GM12874 (cell line): Measurements from ENCODE around the gene CFAP20DC.

ENCODE experiments used
- TF ChIP-seq, protein P1 (sequence below): IDR thresholded peaks from 2 replicates; pipeline ENCODE4 v1.5.1; 2011; ENCODE audit warnings: low read depth, mild to moderate bottlenecking, control low read depth, low read length, moderate library complexity; ENCODE audit not compliant: insufficient read depth

The CFAP20DC gene

DNA sequence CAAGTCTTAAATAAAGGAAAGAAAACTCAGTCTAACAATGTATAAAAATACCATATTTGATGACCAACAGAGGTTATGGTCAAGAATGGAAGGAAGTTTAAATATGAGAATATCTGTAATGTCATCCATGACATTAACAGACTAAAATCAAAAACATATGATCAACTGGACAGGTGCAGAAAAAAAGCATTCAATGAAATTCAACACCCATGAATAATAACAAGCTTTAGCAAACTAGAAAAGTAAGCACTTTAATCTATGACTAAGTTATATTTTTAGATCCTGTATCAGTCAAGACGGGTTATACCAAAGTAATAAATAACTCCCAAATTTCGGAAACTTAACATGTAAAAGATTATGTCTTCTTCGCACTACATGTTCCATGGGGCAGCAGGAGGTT, 61.8 kb downstream of the CFAP20DC start:
- TF ChIP-seq, protein P1, sequence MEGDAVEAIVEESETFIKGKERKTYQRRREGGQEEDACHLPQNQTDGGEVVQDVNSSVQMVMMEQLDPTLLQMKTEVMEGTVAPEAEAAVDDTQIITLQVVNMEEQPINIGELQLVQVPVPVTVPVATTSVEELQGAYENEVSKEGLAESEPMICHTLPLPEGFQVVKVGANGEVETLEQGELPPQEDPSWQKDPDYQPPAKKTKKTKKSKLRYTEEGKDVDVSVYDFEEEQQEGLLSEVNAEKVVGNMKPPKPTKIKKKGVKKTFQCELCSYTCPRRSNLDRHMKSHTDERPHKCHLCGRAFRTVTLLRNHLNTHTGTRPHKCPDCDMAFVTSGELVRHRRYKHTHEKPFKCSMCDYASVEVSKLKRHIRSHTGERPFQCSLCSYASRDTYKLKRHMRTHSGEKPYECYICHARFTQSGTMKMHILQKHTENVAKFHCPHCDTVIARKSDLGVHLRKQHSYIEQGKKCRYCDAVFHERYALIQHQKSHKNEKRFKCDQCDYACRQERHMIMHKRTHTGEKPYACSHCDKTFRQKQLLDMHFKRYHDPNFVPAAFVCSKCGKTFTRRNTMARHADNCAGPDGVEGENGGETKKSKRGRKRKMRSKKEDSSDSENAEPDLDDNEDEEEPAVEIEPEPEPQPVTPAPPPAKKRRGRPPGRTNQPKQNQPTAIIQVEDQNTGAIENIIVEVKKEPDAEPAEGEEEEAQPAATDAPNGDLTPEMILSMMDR, result no peak

DNA sequence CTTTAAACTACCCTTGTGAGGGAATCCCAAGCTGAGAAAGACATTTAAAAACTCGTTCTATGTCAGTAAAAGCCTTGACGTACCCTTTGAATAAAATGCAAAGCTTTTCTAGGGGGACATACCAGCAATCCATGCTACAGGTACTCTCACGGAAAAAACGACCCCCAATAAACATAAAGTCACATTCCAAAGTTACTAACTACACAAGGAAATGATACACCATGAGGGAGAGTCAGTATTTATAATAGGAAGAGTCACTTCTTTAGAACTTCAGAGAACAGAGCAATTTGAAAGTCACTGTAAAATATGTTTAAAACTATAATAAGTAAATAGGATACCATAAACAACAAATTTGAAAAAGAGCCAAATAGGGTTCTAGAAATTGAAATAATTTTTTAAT, 63.2 kb downstream of the CFAP20DC start:
- TF ChIP-seq, protein P1, result no peak

DNA sequence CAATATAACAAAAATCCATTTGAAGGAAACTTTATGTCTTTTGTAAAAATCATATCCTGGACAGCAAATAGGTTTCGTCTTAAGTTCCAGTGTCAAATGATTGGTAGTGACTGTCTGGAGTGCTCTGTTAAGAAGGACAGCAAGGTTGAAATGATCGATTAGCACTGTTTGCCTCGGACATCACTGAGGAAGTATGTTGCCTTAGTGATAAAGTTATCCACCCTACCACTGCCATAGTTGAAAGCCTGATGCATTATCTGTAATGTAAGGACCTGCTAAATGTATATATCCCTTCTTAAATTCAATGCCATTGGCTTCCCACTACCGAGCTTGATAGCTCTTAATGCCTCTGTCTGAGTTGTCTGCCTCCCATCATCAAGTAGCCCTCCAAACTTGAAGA, 70.0 kb downstream of the CFAP20DC start:
- TF ChIP-seq, protein P1, result no peak

DNA sequence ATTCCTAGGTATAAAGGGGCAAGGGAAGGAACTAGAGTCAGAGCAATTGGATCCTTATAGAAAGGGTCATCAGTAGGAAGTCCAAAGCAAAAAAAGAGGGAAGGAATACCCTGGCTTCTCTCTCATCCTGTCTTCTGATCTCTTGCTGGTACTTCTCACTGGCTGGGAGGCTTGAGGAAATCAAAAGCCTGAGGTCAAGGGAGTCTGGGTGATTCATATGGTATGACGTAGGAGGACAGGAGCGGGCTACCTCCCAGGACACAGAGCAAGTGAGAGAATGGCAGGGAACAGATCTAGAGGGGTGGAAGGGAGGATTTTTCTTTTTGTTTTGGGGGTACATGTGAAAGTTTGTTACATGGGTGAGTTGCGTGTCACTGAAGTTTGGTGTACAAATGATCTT, 76.0 kb downstream of the CFAP20DC start:
- TF ChIP-seq, protein P1, result no peak

DNA sequence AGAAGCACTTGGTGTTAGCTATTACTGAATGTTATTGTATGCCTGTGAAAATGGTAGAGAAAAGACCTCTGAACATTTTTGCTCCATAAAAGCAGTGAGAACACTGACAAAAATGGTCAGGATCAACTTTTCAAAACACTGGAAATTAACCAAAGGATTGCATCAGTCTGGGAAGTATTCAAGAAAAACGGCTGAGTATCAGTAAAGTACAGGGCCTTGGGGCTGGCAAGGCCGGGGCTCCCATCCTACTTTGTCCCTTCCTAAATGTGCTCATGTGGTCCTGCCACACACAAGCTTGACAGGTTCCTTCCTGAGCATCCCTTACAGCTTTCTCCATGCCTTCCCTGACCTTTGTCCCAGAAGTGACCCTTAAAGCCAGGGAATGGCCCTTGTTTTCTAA, 84.0 kb downstream of the CFAP20DC start:
- TF ChIP-seq, protein P1, result no peak

DNA sequence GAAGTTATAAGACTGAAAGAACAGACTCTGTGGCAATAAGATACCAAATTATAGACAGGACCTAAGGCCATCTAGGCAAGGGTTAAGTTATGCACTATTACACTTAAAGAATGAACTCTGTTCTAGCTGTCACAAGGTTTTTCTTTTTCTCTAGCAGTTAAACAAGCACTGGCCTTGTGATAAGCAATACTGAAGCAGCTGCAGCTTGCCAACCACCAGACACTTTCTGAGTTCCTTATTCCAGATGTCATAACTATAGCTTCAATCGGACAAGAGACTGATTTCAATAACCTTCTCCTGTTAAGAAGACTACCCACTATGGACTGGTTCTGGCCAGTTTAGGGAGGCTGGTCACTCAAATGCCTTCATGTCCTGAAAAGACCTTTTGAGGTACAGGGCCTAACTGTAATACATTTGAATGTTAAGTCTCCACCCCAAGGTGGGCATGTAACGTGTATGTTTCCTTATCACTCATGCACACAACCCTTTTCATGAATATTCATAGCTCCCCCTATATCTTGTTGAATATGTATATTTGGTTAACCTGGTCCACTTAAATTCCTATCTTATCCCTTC, 85.8 kb downstream of the CFAP20DC start:
- TF ChIP-seq, protein P1, result no peak

DNA sequence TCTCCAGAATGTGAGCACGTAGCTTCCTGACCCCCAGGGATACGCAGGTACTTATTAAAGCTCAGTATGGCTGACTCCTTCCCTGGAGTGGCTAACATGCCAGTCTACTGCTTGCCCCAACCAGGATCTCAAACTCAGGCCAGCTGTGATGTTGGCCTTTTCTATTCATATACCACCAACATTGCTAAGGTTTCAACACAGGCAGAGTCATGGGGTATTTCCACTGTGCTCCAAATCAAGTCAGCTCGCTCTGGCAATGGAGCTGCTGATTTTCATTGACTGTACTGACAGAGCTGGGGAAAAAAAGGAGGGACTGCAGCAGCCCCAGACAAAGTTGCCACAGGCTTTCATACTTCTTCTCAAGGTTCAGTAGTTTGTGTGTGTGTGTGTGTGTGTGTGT, 87.0 kb downstream of the CFAP20DC start:
- TF ChIP-seq, protein P1, result no peak
